ENCODE results near the gene ZEB1.

GRCh38 chr10:31460242-31460641 is 141.2 kb downstream of the ZEB1 start:
- TF ChIP-seq CTCF (IDR thresholded peaks at IDR 0.05) (no peak), SIN3A (IDR thresholded peaks at IDR 0.05; ENCODE audit: borderline replicate concordance, insufficient read depth, low read depth, low read length) (no peak)
